HG02973 (cell line): ENCODE data around the gene GDF7.

Experiments
- ATAC-seq: cut with Tn5 transposase; IDR thresholded peaks from one replicate; pipeline ENCODE4 v1.9.1; 2021; ENCODE audit warnings: moderate library complexity; ENCODE audit not compliant: unreplicated experiment

GDF7 gene

GRCh38 chr2:20643060-20643459 is 23.9 kb upstream of the GDF7 start:
- no peak for ATAC-seq

DNA sequence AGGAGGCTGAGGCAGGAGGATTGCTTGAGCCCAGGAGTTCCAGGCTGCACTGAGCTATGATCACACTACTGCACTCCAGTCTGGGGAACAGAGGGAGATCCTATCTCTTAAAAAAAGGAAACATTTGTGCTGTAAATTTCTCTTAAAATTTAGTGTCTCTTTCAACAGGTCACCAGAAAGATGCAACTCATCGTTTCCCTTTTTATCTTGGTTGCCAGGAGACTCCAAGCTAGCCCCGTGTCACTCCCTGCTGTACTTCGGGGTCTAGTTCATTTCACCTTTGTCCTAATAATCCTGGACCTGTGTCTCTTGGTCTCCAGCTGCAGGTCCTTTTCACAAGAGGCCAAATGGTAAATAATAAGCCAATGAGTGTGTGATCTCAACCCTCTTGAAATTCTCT is 23.1 kb upstream of the GDF7 start:
- ATAC-seq: no peak

GRCh38 chr2:20645301-20645701 is 21.6 kb upstream of the GDF7 start:
- no peak for ATAC-seq

DNA sequence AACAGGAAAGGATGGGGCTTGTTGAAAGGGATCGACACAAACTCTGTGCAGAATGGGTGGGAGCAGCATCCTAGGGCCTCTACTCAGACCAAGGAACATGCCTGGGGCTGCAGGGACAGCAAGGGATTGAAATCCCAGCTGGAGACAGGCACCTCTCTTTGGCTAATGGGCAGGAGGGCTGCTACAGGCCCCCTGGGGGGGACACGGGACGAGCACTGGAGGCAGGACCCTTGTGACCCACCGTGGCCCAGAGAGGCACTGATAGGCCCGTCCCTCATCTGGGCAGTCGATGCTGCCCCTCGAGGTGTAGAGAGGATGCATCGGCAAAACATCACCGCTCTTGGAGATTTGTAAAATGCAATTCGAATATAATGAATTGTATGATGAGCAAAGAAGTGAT is 21.2 kb upstream of the GDF7 start:
- ATAC-seq: no peak

DNA sequence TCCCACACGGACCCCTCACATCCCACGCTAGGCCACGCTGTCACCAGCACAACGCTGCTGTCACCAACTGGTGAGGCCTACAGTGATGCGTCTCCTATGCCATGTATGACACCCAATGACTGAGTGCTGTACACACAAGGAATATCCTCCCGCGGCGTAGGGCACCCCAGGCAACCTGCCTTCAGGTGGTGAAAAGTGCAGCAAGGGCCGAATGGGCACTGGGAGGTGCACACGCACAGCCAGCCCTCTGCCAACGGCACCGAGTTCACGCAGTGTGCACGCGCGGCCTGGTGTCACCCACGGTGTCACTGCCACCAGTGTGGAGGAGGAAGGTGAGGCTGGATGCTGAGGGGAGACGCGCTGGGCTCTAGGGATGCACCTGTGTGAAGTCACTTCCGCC is 20.5 kb upstream of the GDF7 start:
- no peak for ATAC-seq

DNA sequence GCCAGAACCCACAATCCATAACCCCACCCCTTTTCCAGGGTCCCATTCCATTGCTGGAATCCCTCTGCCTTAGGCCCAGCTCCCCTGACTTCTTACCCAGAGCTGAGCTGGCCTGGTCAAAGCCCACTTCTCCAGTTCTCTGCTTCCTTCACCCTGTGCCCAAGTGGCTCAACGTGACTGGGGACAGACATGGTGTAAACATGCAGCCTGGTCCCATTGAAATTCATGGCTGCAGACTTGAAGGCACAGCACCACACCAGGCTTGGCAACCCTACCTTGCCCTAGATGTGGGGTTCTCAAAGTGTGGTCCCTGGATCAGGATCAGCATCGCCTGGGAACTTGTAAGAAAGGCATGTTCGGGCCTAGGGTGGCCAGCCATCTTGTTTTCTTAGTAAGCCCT is 19.7 kb upstream of the GDF7 start:
- no peak for ATAC-seq

DNA sequence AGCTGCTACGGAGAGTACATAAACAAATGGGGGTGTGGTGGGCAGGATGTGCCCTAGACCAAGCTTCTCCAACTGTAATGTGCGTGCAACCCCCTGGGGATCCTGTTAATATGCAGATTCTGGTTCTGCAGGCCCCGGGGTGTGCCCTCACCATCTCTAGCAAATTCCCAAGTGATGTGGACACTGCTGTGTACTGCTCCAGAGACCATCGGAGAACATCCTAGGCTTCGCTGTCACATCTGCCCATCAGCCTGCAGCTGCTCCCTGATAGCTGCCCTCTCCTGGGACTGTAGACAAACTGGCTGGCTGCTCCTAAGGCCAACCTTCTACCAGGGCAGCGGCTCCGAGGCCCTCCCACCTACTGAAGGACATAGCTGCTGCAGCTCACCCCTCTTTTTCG is 19.2 kb upstream of the GDF7 start:
- ATAC-seq: no peak

- no peak for ATAC-seq
These were observed 18.7 kb upstream of the GDF7 start for GRCh38 chr2:20648206-20648605.

GRCh38 chr2:20648831-20649230 is 18.1 kb upstream of the GDF7 start:
- no peak for ATAC-seq

- ATAC-seq: no peak
These were observed 17.4 kb upstream of the GDF7 start for GRCh38 chr2:20649576-20649975.

DNA sequence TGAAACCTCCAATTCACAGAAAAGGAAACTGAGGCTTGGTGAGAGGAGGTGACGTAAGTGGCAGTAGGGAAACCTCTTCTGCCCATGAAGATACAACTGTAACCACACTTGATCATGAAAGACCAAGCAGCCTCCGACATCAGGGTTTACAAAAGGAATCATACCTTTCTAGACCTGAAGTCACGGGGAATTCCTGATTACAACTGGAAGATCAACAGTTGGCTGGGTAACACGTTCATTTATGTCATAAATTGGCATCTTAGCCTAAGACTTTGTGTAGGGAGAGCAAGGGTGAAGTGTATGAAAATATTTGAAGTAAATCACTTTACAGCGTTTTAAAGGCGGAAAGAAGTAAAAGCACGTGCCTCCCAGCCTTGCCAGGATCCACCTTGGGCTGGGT is 17.0 kb upstream of the GDF7 start:
- ATAC-seq: no peak

DNA sequence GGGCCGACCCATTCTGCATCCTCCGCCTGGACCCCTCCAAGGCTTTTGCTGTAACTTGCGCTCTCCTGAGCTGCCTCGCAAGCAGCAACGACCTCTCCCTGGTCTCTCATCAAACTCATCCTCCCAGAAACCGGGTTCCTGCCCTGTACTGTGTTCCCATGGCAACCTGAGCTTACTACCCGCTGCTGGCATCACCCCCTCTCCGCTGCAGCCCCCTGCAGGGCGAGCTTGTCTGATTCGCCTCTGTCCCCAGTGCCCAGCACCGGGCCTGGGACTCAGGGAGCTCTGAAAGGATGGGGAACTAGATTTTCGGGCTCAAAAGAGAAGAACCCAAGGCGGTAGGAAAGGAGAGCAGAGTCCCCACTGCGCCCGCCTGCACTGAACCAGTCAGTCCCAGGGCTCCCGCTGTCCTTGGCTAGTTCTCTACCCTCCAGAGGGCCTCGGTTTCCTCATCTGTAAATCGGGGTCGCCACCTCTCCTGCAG is 16.5 kb upstream of the GDF7 start:
- ATAC-seq: peak; percentile 2

DNA sequence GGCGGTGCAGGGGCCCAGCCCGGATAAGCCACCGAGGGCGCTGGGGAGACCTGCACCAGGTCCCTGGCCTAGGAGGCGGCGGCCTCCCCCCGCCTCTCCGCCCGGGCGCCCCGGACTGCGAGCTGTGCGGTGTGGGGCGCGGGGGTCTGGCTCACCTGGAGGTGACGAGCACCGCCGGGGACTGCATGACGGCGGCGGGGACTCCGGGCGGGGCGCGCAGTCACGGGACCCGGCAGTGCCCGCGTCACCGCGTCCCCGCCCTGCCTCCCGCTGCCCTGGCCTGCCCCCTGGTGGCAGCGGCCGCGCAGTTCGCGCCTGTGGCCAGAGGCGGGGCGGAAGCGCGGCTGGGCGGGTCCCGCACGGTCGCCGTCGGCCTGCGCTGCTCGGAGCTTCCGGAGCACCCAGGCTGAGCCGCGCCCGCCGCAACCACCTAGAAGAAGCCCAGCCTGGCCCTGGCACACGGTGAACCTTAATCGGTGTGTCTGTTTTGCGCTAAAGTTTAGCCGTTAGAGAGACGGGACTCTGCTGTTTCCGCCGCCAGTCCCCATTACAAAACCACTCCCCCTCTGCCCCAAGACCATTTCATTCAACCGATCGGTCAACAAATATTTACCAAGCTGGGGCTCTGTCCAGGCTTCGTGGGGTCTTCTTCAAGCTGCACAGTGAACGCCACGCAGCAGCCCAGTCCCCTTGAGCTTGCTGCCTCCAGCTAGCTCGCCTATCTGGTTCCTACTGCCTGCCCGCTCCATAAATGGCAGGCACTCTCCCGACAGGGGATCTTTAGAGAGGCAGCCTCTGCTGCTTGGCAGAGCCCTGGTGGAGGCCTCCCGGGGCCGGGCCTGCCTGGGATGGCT is 15.8 kb upstream of the GDF7 start, which contains the start of gene HS1BP3:
Gene HS1BP3 (minus strand): TSS at position 222 of the 854 bp plus-strand sequence. CDS start 35 bp downstream, at position 187.
- ATAC-seq: peak; percentile 96

- ATAC-seq: no peak
These were observed 15.2 kb upstream of the GDF7 start for GRCh38 chr2:20651731-20652099.

DNA sequence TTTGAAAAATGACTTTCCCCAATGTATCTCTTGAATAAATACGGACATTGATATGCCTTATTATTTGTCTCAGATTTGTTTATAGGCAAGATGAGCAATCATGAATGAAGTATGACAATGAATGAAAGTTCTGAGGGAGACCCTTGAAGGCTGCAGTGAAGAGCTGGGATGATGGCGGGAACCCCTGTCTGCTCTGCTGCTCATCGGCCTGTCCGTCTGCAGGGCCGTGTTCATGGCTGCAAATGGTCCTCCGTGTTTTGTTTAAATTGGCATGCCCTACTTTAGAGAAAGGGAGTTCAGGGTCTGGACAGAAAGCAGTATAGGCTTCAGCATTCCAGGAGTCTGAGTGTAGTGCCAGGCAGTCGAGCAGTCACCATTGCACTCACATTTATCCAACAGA is 14.8 kb upstream of the GDF7 start:
- no peak for ATAC-seq

- no peak for ATAC-seq
These were observed 14.0 kb upstream of the GDF7 start for GRCh38 chr2:20652673-20653575.

- no peak for ATAC-seq
These were observed 13.0 kb upstream of the GDF7 start for GRCh38 chr2:20653695-20654534.

DNA sequence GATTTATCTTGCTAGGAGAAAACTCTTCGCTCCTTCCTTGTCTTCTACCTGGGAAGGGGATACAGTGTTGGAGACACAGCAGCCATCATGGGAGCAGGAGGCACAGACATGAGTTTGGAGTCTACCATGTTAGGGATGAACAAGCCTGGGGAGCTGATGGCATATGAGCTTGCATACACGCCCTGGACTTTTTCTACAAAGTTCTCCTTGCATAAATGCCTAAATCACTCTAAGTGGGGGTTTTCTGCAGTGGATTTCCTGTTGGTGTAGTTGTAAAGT is 12.5 kb upstream of the GDF7 start:
- ATAC-seq: no peak

DNA sequence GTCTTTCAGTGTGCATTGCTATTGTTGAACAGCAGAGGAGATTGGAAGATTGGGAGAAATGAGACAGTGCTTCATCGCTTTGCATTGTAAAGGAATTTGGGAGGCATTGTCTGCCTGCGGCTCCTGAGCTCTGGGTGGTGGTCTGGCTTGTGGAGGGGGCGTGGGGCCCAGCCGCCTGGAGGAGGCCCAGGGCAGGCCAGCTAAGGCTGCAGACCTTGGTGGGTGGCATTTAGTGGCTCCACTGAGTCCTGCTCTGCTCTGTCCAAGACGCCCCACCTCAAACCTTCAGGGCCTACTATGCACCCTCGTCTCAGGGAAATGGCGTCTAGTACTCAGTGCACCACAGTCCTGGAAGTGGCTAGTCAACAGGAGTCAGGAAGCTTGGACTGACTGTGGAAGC is 10.4 kb upstream of the GDF7 start:
- no peak for ATAC-seq

- no peak for ATAC-seq
These were observed 9.3 kb upstream of the GDF7 start for GRCh38 chr2:20657522-20658235.
